ENCODE results near the gene EEF1B2.

DNA sequence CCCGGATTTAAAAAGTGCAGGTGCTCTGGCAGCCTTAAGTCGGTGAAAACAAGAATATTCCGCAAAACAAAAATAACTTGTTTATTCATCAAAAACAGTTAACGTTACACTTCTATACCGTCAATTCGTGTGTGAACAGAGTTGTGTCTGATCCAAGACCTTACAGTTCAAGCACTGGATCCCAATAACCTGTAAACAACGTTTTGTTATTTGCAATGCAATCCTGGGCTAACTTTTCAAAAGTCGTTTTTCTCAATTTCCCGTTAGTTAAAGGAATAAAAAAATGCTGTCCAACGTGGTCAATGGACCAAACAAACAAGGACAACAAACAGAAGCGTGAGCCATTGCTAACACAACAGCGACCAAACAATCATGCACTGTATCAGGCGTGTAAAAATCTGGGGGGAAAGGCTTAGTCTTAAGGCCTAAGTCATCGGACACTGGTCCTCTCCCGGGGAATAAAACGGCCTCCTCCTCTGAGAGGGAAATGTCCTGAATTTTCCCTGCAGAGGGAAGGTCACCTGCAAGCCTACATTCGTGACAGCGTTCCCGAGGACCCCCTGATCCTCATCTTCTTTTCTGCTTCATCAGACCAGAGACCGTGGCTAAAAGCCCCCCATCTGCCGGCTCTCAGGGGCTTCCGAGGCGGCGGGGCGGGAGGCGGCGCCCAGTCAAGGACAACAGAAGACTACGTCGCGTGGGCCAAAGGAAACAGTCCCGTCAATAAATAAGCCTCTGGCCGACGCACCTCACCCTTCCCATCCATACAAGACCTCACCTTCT, 941 bp upstream of the EEF1B2 start:
- no peak for TF ChIP-seq SUZ12 (IDR thresholded peaks at IDR 0.05; ENCODE audit: low read length)
- no peak for TF ChIP-seq EP300 (IDR thresholded peaks at IDR 0.05; ENCODE audit: borderline replicate concordance in 1 of 2, low read depth in 2 of 2, low read length in 2 of 2)
- no peak for TF ChIP-seq CREB1 (IDR thresholded peaks at IDR 0.05)
- TF ChIP-seq, protein P1, sequence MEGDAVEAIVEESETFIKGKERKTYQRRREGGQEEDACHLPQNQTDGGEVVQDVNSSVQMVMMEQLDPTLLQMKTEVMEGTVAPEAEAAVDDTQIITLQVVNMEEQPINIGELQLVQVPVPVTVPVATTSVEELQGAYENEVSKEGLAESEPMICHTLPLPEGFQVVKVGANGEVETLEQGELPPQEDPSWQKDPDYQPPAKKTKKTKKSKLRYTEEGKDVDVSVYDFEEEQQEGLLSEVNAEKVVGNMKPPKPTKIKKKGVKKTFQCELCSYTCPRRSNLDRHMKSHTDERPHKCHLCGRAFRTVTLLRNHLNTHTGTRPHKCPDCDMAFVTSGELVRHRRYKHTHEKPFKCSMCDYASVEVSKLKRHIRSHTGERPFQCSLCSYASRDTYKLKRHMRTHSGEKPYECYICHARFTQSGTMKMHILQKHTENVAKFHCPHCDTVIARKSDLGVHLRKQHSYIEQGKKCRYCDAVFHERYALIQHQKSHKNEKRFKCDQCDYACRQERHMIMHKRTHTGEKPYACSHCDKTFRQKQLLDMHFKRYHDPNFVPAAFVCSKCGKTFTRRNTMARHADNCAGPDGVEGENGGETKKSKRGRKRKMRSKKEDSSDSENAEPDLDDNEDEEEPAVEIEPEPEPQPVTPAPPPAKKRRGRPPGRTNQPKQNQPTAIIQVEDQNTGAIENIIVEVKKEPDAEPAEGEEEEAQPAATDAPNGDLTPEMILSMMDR (IDR thresholded peaks at IDR 0.05; ENCODE audit: control extremely low read depth in 1 of 3, insufficient read depth in 1 of 3, low read depth in 1 of 3, low read length in 3 of 3) = no peak
- TF ChIP-seq RAD21 (IDR thresholded peaks at IDR 0.05 in 1 of 2, conservative IDR thresholded peaks at IDR 0.05 in 1 of 2; ENCODE audit: low read depth in 2 of 2, low read length in 2 of 2) = no peak
- no peak for TF ChIP-seq TEAD4 (IDR thresholded peaks at IDR 0.05; ENCODE audit: low read depth, low read length)

Measured in H1 (cell line).